Measurements from ENCODE around the gene TBC1D22A.

TBC1D22A gene

GRCh38 chr22:47045691-47046410 lies 283.4 kb downstream of the TBC1D22A start:
- H4K20me1 ChIP-seq (ENCODE audit: insufficient read depth): no peaks in the 10 kb centered on the region
- H3K9ac ChIP-seq: no peak overlapping the region
- no peaks in the 10 kb centered on the region for H3K79me2 ChIP-seq (ENCODE audit: insufficient read depth, low read depth)

GRCh38 chr22:47046411-47047065 lies 284.1 kb downstream of the TBC1D22A start:
- no peak overlapping the region for H2AFZ ChIP-seq (ENCODE audit: low read depth)
- H3K4me1 ChIP-seq (ENCODE audit: low read depth, poor library complexity, severe bottlenecking): no peaks in the 10 kb centered on the region
- no peak overlapping the region for H3K4me2 ChIP-seq
- H3K79me2 ChIP-seq (ENCODE audit: insufficient read depth, low read depth): no peaks in the 10 kb centered on the region
- H3K36me3 ChIP-seq (ENCODE audit: insufficient read depth): no peaks in the 10 kb centered on the region
- no peak overlapping the region for H3K4me3 ChIP-seq (IDR thresholded peaks at IDR 0.05; ENCODE audit: insufficient read depth, low read depth, low read length)
- H3K9ac ChIP-seq: no peak overlapping the region
- no peaks in the 10 kb centered on the region for H3K27me3 ChIP-seq (ENCODE audit: insufficient read depth, low read depth)
- no peaks in the 10 kb centered on the region for H4K20me1 ChIP-seq (ENCODE audit: insufficient read depth)
- TF ChIP-seq CTCF (conservative IDR thresholded peaks at IDR 0.05; ENCODE audit: low read depth, low read length): no peak
- no peak overlapping the region for H3K27ac ChIP-seq

More at GRCh38 chr22:47045691-47046410, 283.4 kb downstream of the TBC1D22A start:
- no peak overlapping the region for H3K4me3 ChIP-seq (IDR thresholded peaks at IDR 0.05; ENCODE audit: insufficient read depth, low read depth, low read length)
- H3K4me1 ChIP-seq (ENCODE audit: low read depth, poor library complexity, severe bottlenecking): no peaks in the 10 kb centered on the region
- H3K36me3 ChIP-seq (ENCODE audit: insufficient read depth): no peaks in the 10 kb centered on the region
- no peak overlapping the region for H2AFZ ChIP-seq (ENCODE audit: low read depth)
- no peak for TF ChIP-seq CTCF (conservative IDR thresholded peaks at IDR 0.05; ENCODE audit: low read depth, low read length)
- H3K4me2 ChIP-seq: no peak overlapping the region
- H3K27ac ChIP-seq: no peak overlapping the region
- H3K27me3 ChIP-seq (ENCODE audit: insufficient read depth, low read depth): no peaks in the 10 kb centered on the region

GRCh38 chr22:47047321-47048122 lies 285.1 kb downstream of the TBC1D22A start:
- no peaks in the 10 kb centered on the region for H4K20me1 ChIP-seq (ENCODE audit: insufficient read depth)
- H3K4me2 ChIP-seq: no peak overlapping the region
- no peaks in the 10 kb centered on the region for H3K79me2 ChIP-seq (ENCODE audit: insufficient read depth, low read depth)
- no peak overlapping the region for H2AFZ ChIP-seq (ENCODE audit: low read depth)
- TF ChIP-seq CTCF (conservative IDR thresholded peaks at IDR 0.05; ENCODE audit: low read depth, low read length): no peak
- H3K4me1 ChIP-seq (ENCODE audit: low read depth, poor library complexity, severe bottlenecking): no peaks in the 10 kb centered on the region
- no peaks in the 10 kb centered on the region for H3K27me3 ChIP-seq (ENCODE audit: insufficient read depth, low read depth)
- no peak overlapping the region for H3K27ac ChIP-seq
- no peak overlapping the region for H3K4me3 ChIP-seq (IDR thresholded peaks at IDR 0.05; ENCODE audit: insufficient read depth, low read depth, low read length)
- H3K9ac ChIP-seq: no peak overlapping the region
- H3K36me3 ChIP-seq (ENCODE audit: insufficient read depth): no peaks in the 10 kb centered on the region

GRCh38 chr22:47048123-47049077 lies 285.9 kb downstream of the TBC1D22A start:
- TF ChIP-seq CTCF (conservative IDR thresholded peaks at IDR 0.05; ENCODE audit: low read depth, low read length): no peak
- Histone ChIP-seq H3K4me2 (no peak overlapping the region), H4K20me1 (ENCODE audit: insufficient read depth) (no peaks in the 10 kb centered on the region)

More at GRCh38 chr22:47048123-47049077, 285.9 kb downstream of the TBC1D22A start:
- Histone ChIP-seq H3K27me3 (ENCODE audit: insufficient read depth, low read depth) (no peaks in the 10 kb centered on the region), H3K27ac (no peak overlapping the region), H3K4me1 (ENCODE audit: low read depth, poor library complexity, severe bottlenecking) (no peaks in the 10 kb centered on the region), H3K9ac (no peak overlapping the region), H3K79me2 (ENCODE audit: insufficient read depth, low read depth) (no peaks in the 10 kb centered on the region), H3K36me3 (ENCODE audit: insufficient read depth) (no peaks in the 10 kb centered on the region), H3K4me3 (IDR thresholded peaks at IDR 0.05; ENCODE audit: insufficient read depth, low read depth, low read length) (no peak overlapping the region), H2AFZ (ENCODE audit: low read depth) (no peak overlapping the region)
